ENCODE results near the gene TMEM52. TPM values are rescaled to one million over a fixed set of nuclear protein-coding genes. Genes with fewer than 3 reads are reported as not detected.
A peak's percentile ranks its signal among the peaks of the same experiment; 100 is the strongest.

TMEM52 gene
- total and polyA plus RNA-seq, 2 of the 13 experiments (the other 11 are each of a cell fraction or from before 2014, with no cell fraction given) = 13.2 to 18.7 TPM

DNA sequence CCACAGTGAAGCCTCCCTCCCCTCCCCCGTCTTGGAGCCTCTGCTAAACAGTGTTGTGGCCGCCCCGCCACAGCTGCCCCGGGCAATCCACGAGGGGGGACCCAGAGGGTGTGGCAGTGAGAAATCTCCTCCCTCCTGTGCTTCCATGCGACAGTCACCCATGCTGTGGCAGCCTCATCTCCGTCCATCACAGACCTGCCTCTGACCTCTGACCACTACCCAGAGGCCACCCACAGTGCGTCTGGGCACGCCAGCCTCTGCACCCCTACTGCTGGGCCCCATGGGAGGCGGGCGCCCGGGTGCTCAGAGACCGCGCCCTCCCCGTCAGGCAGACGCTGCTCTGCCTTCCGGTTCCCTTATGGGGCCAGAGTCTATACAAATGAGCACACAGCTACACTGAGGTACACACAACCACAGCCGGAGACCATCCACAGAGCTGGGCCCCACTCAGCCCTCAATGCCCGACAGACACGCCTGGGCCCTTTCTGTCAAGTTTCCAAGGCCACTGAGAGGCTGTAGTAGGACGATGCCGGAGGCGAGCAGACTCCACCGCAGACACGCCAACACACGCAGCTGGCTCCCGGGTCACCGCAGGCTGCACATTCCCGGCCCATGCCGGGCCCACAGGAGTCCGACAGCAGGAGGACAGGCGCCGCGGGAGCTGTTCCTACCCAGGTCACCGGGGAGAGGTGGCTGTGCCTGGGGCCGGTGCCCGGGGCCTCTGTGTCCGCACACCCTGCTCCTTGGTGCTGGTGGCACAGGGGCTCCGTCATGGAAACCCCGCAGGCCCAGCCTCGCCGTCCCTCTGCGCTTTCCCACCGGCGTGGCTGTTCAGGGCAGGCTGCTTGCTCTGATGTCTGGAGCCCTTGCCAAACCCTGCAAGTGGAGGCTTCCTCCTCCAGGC is 23.9 kb upstream of the TMEM52 start (continued):
- TF ChIP-seq, protein P1, sequence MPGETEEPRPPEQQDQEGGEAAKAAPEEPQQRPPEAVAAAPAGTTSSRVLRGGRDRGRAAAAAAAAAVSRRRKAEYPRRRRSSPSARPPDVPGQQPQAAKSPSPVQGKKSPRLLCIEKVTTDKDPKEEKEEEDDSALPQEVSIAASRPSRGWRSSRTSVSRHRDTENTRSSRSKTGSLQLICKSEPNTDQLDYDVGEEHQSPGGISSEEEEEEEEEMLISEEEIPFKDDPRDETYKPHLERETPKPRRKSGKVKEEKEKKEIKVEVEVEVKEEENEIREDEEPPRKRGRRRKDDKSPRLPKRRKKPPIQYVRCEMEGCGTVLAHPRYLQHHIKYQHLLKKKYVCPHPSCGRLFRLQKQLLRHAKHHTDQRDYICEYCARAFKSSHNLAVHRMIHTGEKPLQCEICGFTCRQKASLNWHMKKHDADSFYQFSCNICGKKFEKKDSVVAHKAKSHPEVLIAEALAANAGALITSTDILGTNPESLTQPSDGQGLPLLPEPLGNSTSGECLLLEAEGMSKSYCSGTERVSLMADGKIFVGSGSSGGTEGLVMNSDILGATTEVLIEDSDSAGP (CRISPR knock-in tag; IDR thresholded peaks at IDR 0.05; ENCODE audit: borderline replicate concordance) = peak; percentile 69
- TF ChIP-seq ZKSCAN8 (CRISPR knock-in tag; IDR thresholded peaks at IDR 0.05; ENCODE audit: borderline replicate concordance) (no peak), ZBTB1 (CRISPR knock-in tag; IDR thresholded peaks at IDR 0.05; ENCODE audit: borderline replicate concordance) (no peak), XRCC5 (optimal IDR thresholded peaks at IDR 0.05; ENCODE audit: low read length) (no peak), RBFOX2 (IDR thresholded peaks at IDR 0.05; ENCODE audit: low read depth, low read length) (peak; percentile 88), ZNF496 (CRISPR knock-in tag; IDR thresholded peaks at IDR 0.05; ENCODE audit: insufficient replicate concordance) (no peak), HOXA3 (CRISPR knock-in tag; IDR thresholded peaks at IDR 0.05) (peak; percentile 90), ZNF451 (CRISPR knock-in tag; IDR thresholded peaks at IDR 0.05) (0 out of 2 replicates have a peak, but pooled peaks have one; percentile 27), NCOA1 (CRISPR knock-in tag; IDR thresholded peaks at IDR 0.05) (no peak), HNRNPUL1 (IDR thresholded peaks at IDR 0.05; ENCODE audit: low read depth, low read length) (no peak), CCDC6 (CRISPR knock-in tag; IDR thresholded peaks at IDR 0.05) (peak; percentile 59; the same call in 1 of the 2 replicates), ZNF83 (CRISPR knock-in tag; IDR thresholded peaks at IDR 0.05; ENCODE audit: borderline replicate concordance) (no peak), ZNF761 (CRISPR knock-in tag; conservative IDR thresholded peaks at IDR 0.05) (no peak), HDAC6 (IDR thresholded peaks at IDR 0.05; ENCODE audit: low read depth, low read length) (no peak), ZNF230 (CRISPR knock-in tag; IDR thresholded peaks at IDR 0.05) (peak; percentile 80), ZNF550 (CRISPR knock-in tag; IDR thresholded peaks at IDR 0.05; ENCODE audit: borderline replicate concordance) (no peak), ZNF282 (IDR thresholded peaks at IDR 0.05; ENCODE audit: partially characterized antibody) (no peak), JUND (CRISPR knock-in tag; IDR thresholded peaks at IDR 0.05) (no peak), SOX6 (IDR thresholded peaks at IDR 0.05) (no peak), SOX6 (CRISPR knock-in tag; IDR thresholded peaks at IDR 0.05) (peak; percentile 69), MAFG (CRISPR knock-in tag; IDR thresholded peaks at IDR 0.05) (no peak), TRIM24 (CRISPR knock-in tag; IDR thresholded peaks at IDR 0.05) (no peak), AGO2 (optimal IDR thresholded peaks at IDR 0.05; ENCODE audit: low read depth, low read length) (peak; percentile 52), ZNF772 (CRISPR knock-in tag; IDR thresholded peaks at IDR 0.05) (peak; percentile 94; the same call in 1 of the 2 replicates), CBX5 (CRISPR knock-in tag; IDR thresholded peaks at IDR 0.05; ENCODE audit: borderline replicate concordance) (peak; percentile 50; the same call in 1 of the 2 replicates)
- TF ChIP-seq, protein P2, sequence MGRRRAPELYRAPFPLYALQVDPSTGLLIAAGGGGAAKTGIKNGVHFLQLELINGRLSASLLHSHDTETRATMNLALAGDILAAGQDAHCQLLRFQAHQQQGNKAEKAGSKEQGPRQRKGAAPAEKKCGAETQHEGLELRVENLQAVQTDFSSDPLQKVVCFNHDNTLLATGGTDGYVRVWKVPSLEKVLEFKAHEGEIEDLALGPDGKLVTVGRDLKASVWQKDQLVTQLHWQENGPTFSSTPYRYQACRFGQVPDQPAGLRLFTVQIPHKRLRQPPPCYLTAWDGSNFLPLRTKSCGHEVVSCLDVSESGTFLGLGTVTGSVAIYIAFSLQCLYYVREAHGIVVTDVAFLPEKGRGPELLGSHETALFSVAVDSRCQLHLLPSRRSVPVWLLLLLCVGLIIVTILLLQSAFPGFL (CRISPR knock-in tag; IDR thresholded peaks at IDR 0.05) = 0 out of 2 replicates have a peak, but pooled peaks have one; percentile 25
- TF ChIP-seq, protein P3, sequence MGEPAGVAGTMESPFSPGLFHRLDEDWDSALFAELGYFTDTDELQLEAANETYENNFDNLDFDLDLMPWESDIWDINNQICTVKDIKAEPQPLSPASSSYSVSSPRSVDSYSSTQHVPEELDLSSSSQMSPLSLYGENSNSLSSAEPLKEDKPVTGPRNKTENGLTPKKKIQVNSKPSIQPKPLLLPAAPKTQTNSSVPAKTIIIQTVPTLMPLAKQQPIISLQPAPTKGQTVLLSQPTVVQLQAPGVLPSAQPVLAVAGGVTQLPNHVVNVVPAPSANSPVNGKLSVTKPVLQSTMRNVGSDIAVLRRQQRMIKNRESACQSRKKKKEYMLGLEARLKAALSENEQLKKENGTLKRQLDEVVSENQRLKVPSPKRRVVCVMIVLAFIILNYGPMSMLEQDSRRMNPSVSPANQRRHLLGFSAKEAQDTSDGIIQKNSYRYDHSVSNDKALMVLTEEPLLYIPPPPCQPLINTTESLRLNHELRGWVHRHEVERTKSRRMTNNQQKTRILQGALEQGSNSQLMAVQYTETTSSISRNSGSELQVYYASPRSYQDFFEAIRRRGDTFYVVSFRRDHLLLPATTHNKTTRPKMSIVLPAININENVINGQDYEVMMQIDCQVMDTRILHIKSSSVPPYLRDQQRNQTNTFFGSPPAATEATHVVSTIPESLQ (CRISPR knock-in tag; conservative IDR thresholded peaks at IDR 0.05) = no peak
